Prostate gland (tissue), 2 donors: ENCODE measurements around the gene CCSER2. TPM values are rescaled to one million over a fixed set of nuclear protein-coding genes. Genes with fewer than 3 reads are reported as not detected.
"Not testable (repeated sequence)": the region's sequence is repeated elsewhere in the genome, so short reads cannot be mapped to it uniquely, and the experiment has no call there.

Experiments
- DNase-seq: peaks from one replicate; pipeline ENCODE4 v3.0.0-alpha.2; 2019; ENCODE audit warnings: low spot score
- H3K27ac ChIP-seq, 2 donors: fragments of 200-600 bp; sonication (generic); 2 replicates each; pipeline ENCODE4 v1.5.1; 2017 to 2019
- H3K27me3 ChIP-seq: fragments of 200-600 bp; sonication (generic); replicated peaks from 2 replicates; pipeline ENCODE4 v1.5.1; 2019; ENCODE audit not compliant: insufficient read depth
- H3K36me3 ChIP-seq, 2 donors: fragments of 200-600 bp; sonication (generic); 1 replicate in 1 of 2; 2 replicates in 1 of 2; pipeline versions ENCODE4 v1.5.1 to v1.8.1; 2017 to 2019
- H3K4me1 ChIP-seq: fragments of 200-600 bp; sonication (generic); replicated peaks from 2 replicates; pipeline ENCODE4 v1.5.1; 2019
- H3K4me3 ChIP-seq, 2 donors: fragments of 200-600 bp; sonication (generic); 2 replicates each; pipeline ENCODE4 v1.5.1; 2017 to 2019
- H3K9me3 ChIP-seq: fragments of 200-600 bp; sonication (generic); 2 replicates; pipeline ENCODE4 v1.5.1; 2017
- POLR2A ChIP-seq: fragments of 450-650 bp; IDR thresholded peaks from one replicate; pipeline ENCODE4 v1.6.1; 2016; ENCODE audit warnings: antibody characterized with exemption, mild to moderate bottlenecking
- POLR2AphosphoS5 ChIP-seq: sonication (generic); formaldehyde crosslinking; IDR thresholded peaks from one replicate; pipeline ENCODE4 v1.6.1; 2017; ENCODE audit warnings: antibody characterized with exemption
- whole genome bisulfite sequencing: methylation state at CpG from one replicate; pipeline ENCODE4 v1.1.5; 2018; 5-methylcytosine and 5-hydroxymethylcytosine counted together
- intact Hi-C: fragments of 100-400 bp; cut with DNase I; formaldehyde crosslinking; loops from one replicate; pipeline ENCODE4 v1.14.2; 2022
- total RNA-seq, 2 donors: library from RNA; depleted of rRNA; stranded (reverse); fragments of >200 nt; gene quantifications; one replicate each; pipeline ENCODE4 v1.1.0, GENCODE V29; 2016
- TF ChIP-seq, protein P1 (sequence below), 4 experiments: fragments of 200-600 bp in 2 of 4; fragments of 450-650 bp in 2 of 4; sonication (generic) in 2 of 4; IDR thresholded peaks; 1 replicate in 3 of 4; 2 replicates in 1 of 4; pipeline ENCODE4 v1.5.1; 2016 to 2019; ENCODE audit warnings: antibody characterized with exemption in 4 of 4, mild to moderate bottlenecking in 2 of 4, moderate library complexity in 2 of 4

The CCSER2 gene
- total RNA-seq, 2 donors from 2014 or later, result 30.4 to 53.6 TPM

DNA sequence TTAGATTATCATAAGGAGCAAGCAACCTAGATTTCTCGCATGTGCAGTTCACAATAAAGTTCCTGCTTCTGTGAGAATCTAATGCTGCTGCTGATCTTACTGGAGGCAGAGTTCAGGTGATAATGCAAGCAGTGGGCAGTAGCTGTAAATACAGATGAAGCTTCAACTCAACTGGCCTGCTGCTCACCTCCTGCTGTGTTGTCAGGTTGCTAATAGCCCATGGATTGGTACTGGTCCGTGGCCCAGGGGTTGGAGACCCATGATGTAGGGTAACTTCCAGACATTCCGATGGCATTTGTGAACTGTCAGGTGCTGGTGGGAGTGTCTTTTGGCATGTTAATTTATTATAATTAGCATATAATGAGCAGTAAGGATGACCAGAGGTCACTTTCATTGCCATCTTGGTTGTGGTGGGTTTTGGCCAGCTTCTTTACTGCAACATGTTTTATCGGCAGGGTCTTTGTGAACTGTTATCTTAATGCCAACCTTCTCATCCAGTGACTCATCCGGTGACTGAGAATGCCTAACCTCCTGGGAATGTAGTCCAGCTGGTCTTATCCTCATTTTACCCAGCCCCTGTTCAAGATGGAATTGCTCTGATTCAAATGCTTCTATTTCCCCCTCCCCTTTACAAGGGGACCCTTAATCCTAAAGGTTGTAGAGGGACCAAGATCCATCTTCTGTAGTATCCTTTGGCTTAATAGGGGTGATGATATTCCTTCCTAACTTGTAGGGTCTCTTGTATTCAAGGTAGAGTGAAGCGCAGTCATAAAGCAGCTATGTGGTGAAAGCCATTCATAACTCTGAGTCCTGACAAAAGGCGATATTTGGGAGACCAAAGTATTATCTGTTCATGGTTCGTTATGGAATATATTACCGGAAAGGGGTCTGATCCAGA is 165.8 kb downstream of the CCSER2 start:
- Histone ChIP-seq H3K4me1 (no peaks in the 10 kb centered on the region), H3K27me3 (no peaks in the 10 kb centered on the region), H3K36me3 (no peaks in the 10 kb centered on the region), H3K4me3 (no peak overlapping the region), H3K27ac (no peak overlapping the region), H3K9me3 (no peaks in the 10 kb centered on the region)
- DNase-seq, result no peak
- 86% methylated on average over 9 of the region's 9 CpGs for WGBS
- intact Hi-C loops, result no loop called here
- TF ChIP-seq, protein P1, sequence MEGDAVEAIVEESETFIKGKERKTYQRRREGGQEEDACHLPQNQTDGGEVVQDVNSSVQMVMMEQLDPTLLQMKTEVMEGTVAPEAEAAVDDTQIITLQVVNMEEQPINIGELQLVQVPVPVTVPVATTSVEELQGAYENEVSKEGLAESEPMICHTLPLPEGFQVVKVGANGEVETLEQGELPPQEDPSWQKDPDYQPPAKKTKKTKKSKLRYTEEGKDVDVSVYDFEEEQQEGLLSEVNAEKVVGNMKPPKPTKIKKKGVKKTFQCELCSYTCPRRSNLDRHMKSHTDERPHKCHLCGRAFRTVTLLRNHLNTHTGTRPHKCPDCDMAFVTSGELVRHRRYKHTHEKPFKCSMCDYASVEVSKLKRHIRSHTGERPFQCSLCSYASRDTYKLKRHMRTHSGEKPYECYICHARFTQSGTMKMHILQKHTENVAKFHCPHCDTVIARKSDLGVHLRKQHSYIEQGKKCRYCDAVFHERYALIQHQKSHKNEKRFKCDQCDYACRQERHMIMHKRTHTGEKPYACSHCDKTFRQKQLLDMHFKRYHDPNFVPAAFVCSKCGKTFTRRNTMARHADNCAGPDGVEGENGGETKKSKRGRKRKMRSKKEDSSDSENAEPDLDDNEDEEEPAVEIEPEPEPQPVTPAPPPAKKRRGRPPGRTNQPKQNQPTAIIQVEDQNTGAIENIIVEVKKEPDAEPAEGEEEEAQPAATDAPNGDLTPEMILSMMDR (IDR thresholded peaks at IDR 0.05), result no peak
- TF ChIP-seq POLR2AphosphoS5, result no peak
- no peak for TF ChIP-seq POLR2A

GRCh38 chr10:84494849-84495180 is 166.4 kb downstream of the CCSER2 start:
- Histone ChIP-seq H3K27ac (no peak overlapping the region), H3K4me1 (no peaks in the 10 kb centered on the region), H3K4me3 (no peak overlapping the region), H3K36me3 (no peaks in the 10 kb centered on the region), H3K9me3 (no peaks in the 10 kb centered on the region), H3K27me3 (no peaks in the 10 kb centered on the region)
- TF ChIP-seq, protein P1 (IDR thresholded peaks at IDR 0.05), result no peak
- TF ChIP-seq POLR2AphosphoS5, result no peak
- no peak for TF ChIP-seq POLR2A
- DNase-seq, result no peak
- intact Hi-C loops, result no loop called here

GRCh38 chr10:84497978-84498377 is 169.6 kb downstream of the CCSER2 start:
- Histone ChIP-seq H3K27me3 (no peaks in the 10 kb centered on the region), H3K4me1 (no peaks in the 10 kb centered on the region), H3K4me3 (no peak overlapping the region), H3K9me3 (no peaks in the 10 kb centered on the region), H3K27ac (no peak overlapping the region), H3K36me3 (no peaks in the 10 kb centered on the region)
- WGBS, result 42% methylated on average over 1 of the region's 1 CpG
- DNase-seq, result no peak
- TF ChIP-seq, protein P1 (IDR thresholded peaks at IDR 0.05), result no peak
- intact Hi-C loops, result no loop called here

- H3K27me3 ChIP-seq, H3K9me3 ChIP-seq, H3K27ac ChIP-seq, H3K36me3 ChIP-seq, DNase-seq, intact Hi-C loops, H3K4me1 ChIP-seq, H3K4me3 ChIP-seq: not testable (repeated sequence)
- WGBS, result 95% methylated on average over 9 of the region's 9 CpGs
Measured at GRCh38 chr10:84499039-84499438, 170.7 kb downstream of the CCSER2 start.

- no peak for DNase-seq
- Histone ChIP-seq H3K36me3 (no peaks in the 10 kb centered on the region), H3K27me3 (no peaks in the 10 kb centered on the region), H3K4me3 (no peak overlapping the region), H3K27ac (no peak overlapping the region), H3K4me1 (no peaks in the 10 kb centered on the region), H3K9me3 (no peaks in the 10 kb centered on the region)
- 70% methylated on average over 3 of the region's 3 CpGs for WGBS
- intact Hi-C loops, result no loop called here
- TF ChIP-seq POLR2AphosphoS5 (no peak), POLR2A (no peak)
- TF ChIP-seq, protein P1 (IDR thresholded peaks at IDR 0.05), result no peak
Measured at GRCh38 chr10:84499846-84500245, 171.5 kb downstream of the CCSER2 start.
